K562 (cell line): ENCODE data around the gene IL36RN. TPM values are rescaled to one million over a fixed set of nuclear protein-coding genes. Genes with fewer than 3 reads are reported as not detected.

Source experiments
- ATAC-seq: fragments of 200-7000 bp; cut with Tn5 transposase; 3 replicates; pipeline ENCODE4 v1.9.1; 2020; ENCODE audit warnings: moderate library complexity
- BruUV-seq: library from RNA; stranded (reverse); fragments of 400-500 nt; replicated peaks from 2 replicates; lab custom pipeline; 2021; lab: Mats Ljungman, UMichigan
- CTCF ChIA-PET: fragments of 300-600 bp; formaldehyde crosslinking; extraction: SDS; loops from one replicate; lab custom pipeline; 2021; ENCODE audit warnings: low intra/inter-chr PET ratio; lab: Yijun Ruan, JAX
- POLR2A ChIA-PET: fragments of 300-600, 350-650 bp; sonication (Branson Sonifier 250); formaldehyde crosslinking; extraction: SDS; loops from one replicate; lab custom pipeline; 2021; ENCODE audit warnings: antibody characterized with exemption, inconsistent platforms; lab: Yijun Ruan, JAX
- DNase-seq, 4 experiments: peaks; one replicate each; pipeline versions ENCODE4 v3.0.0 to v3.0.0-alpha.2; 2011 to 2018; ENCODE audit warnings: low spot score in 3 of 4, mixed read lengths in 3 of 4; ENCODE audit errors: extremely low read depth in 1 of 4
- FAIRE-seq: peaks from 2 replicates; lab custom pipeline; 2011; peaks lifted over from hg19 to GRCh38; lab: Jason Lieb, UNC
- H2AFZ ChIP-seq: 2 replicates; pipeline ENCODE4 v1.6.0; 2011; ENCODE audit warnings: low read depth, low read length, control low read depth, inconsistent platforms
- H3K27ac ChIP-seq: fragments of 200-600 bp; 3 replicates; pipeline ENCODE4 v1.8.0; 2011; ENCODE audit warnings: low read depth, mild to moderate bottlenecking, control low read depth, inconsistent platforms, low read length, moderate library complexity, mixed read lengths; ENCODE audit errors: extremely low read depth
- H3K27me3 ChIP-seq, 2 experiments: fragments of 300-600 bp in 1 of 2; 2 replicates in 1 of 2; 3 replicates in 1 of 2; pipeline versions ENCODE4 v1.6.0 to v1.8.0; 2011; ENCODE audit warnings: inconsistent platforms in 2 of 2, low read length in 2 of 2, mild to moderate bottlenecking in 1 of 2, mixed read lengths in 1 of 2, moderate library complexity in 1 of 2; ENCODE audit not compliant: control insufficient read depth in 2 of 2, insufficient read depth in 2 of 2
- H3K36me3 ChIP-seq: fragments of 300-600 bp; 3 replicates; pipeline ENCODE4 v1.8.0; 2011; ENCODE audit warnings: mild to moderate bottlenecking, low read length, inconsistent platforms; ENCODE audit not compliant: control insufficient read depth, insufficient read depth
- H3K4me1 ChIP-seq, 2 experiments: fragments of 200-600 bp in 1 of 2; replicated peaks in 1 of 2; 2 replicates in 1 of 2; 3 replicates in 1 of 2; pipeline versions ENCODE4 v1.5.1 to v1.8.0; 2011; ENCODE audit warnings: inconsistent platforms in 2 of 2, low read length in 2 of 2, mild to moderate bottlenecking in 1 of 2, mixed read lengths in 1 of 2, moderate library complexity in 1 of 2; ENCODE audit not compliant: control insufficient read depth in 2 of 2, insufficient read depth in 2 of 2
- H3K4me2 ChIP-seq: 2 replicates; pipeline ENCODE4 v1.6.1; 2011; ENCODE audit warnings: low read length, control low read depth, inconsistent platforms, mixed read lengths; ENCODE audit not compliant: insufficient read depth
- H3K4me3 ChIP-seq: fragments of 200-600 bp; sonication (generic), shearing (Covaris generic); 2 replicates; pipeline ENCODE4 v1.5.1; 2016; ENCODE audit warnings: control low read depth, inconsistent platforms
- H3K79me2 ChIP-seq: fragments of 200-600 bp; 3 replicates; pipeline ENCODE4 v1.8.0; 2011; ENCODE audit warnings: low read length, inconsistent platforms; ENCODE audit not compliant: control insufficient read depth, insufficient read depth
- H3K9ac ChIP-seq, 2 experiments: 2 replicates each; pipeline versions ENCODE4 v1.6.0 to v1.6.1; 2011; ENCODE audit warnings: low read depth in 2 of 2, low read length in 2 of 2, control low read depth in 1 of 2, inconsistent platforms in 1 of 2, mild to moderate bottlenecking in 1 of 2, mixed read lengths in 1 of 2; ENCODE audit not compliant: insufficient read depth in 1 of 2
- H3K9me1 ChIP-seq: one replicate; pipeline ENCODE4 v1.6.0; 2011; ENCODE audit warnings: inconsistent platforms, mild to moderate bottlenecking, low read length, moderate library complexity; ENCODE audit not compliant: control insufficient read depth, insufficient read depth
- H3K9me3 ChIP-seq: replicated peaks from 2 replicates; pipeline ENCODE4 v1.5.1; 2011; ENCODE audit warnings: low read depth, low read length, inconsistent platforms; ENCODE audit not compliant: control insufficient read depth, insufficient read depth
- H4K20me1 ChIP-seq: replicated peaks from 2 replicates; pipeline ENCODE4 v1.6.1; 2011; ENCODE audit warnings: low read length, inconsistent platforms, mixed read lengths; ENCODE audit not compliant: control insufficient read depth, insufficient read depth
- ATF6 ChIP-seq: sonication (generic); formaldehyde crosslinking; IDR thresholded peaks from 2 replicates; pipeline ENCODE4 v1.4.0; 2020; ENCODE audit warnings: mild to moderate bottlenecking, missing genetic modification reagents
- E2F5 ChIP-seq: sonication (generic); formaldehyde crosslinking; IDR thresholded peaks from 2 replicates; pipeline ENCODE4 v1.8.0; 2022; ENCODE audit warnings: mild to moderate bottlenecking, missing genetic modification reagents
- E2F8 ChIP-seq: fragments of 450-650 bp; IDR thresholded peaks from 2 replicates; pipeline ENCODE4 v1.7.1; 2018; ENCODE audit warnings: mild to moderate bottlenecking, low read depth; ENCODE audit not compliant: partially characterized antibody
- HMG20A ChIP-seq: fragments of 450-650 bp; formaldehyde crosslinking; conservative IDR thresholded peaks from 2 replicates; pipeline ENCODE4 v1.4.0; 2020; ENCODE audit warnings: mild to moderate bottlenecking, mixed read lengths
- LEF1 ChIP-seq: fragments of 450-650 bp; IDR thresholded peaks from 2 replicates; pipeline ENCODE4 v1.6.1; 2016; ENCODE audit warnings: mild to moderate bottlenecking
- MCM2 ChIP-seq: fragments of 450-650 bp; IDR thresholded peaks from 2 replicates; pipeline ENCODE4 v1.6.1; 2017; ENCODE audit warnings: low read depth, mild to moderate bottlenecking
- MTA1 ChIP-seq: fragments of 450-650 bp; IDR thresholded peaks from 2 replicates; pipeline ENCODE4 v1.6.1; 2017; ENCODE audit warnings: borderline replicate concordance
- POLR2A ChIP-seq: fragments of 450-650 bp; conservative IDR thresholded peaks from 2 replicates; pipeline ENCODE4 v1.6.1; 2016
- POLR2G ChIP-seq: fragments of 200-400 bp; formaldehyde crosslinking; IDR thresholded peaks from 2 replicates; pipeline ENCODE4 v1.6.1; 2017; ENCODE audit warnings: low read depth, mild to moderate bottlenecking, antibody characterized with exemption, low read length, moderate library complexity
- SPI1 ChIP-seq: IDR thresholded peaks from 2 replicates; pipeline ENCODE4 v1.6.1; 2011; ENCODE audit warnings: low read depth, low read length, control low read depth, borderline replicate concordance
- TSC22D4 ChIP-seq: fragments of 450-650 bp; IDR thresholded peaks from 2 replicates; pipeline ENCODE4 v1.6.1; 2016; ENCODE audit warnings: missing genetic modification characterization, missing biosample characterization, control low read depth
- WHSC1 ChIP-seq: IDR thresholded peaks from one replicate; pipeline ENCODE4 v1.6.1; 2012; ENCODE audit warnings: low read length, control low read depth, inconsistent platforms
- ZNF239 ChIP-seq: fragments of 250-450 bp; sonication (Bioruptor Pico); IDR thresholded peaks from 2 replicates; pipeline ENCODE4 v1.4.0; 2020; ENCODE audit warnings: mild to moderate bottlenecking
- WGBS: fragments of 100-300 bp; shearing (Covaris generic); methylation state at CpG from one replicate; pipeline ENCODE4 v1.1.6; 2016; ENCODE audit warnings: low coverage, mixed read lengths; ENCODE audit not compliant: insufficient coverage; ENCODE audit errors: missing lambda C conversion rate; 5-methylcytosine and 5-hydroxymethylcytosine counted together
- in situ Hi-C: fragments of 300-500 bp; cut with MboI; formaldehyde crosslinking; loops from 4 replicates; pipeline ENCODE4 v1.15.0; 2018; ENCODE audit warnings: inconsistent platforms, mixed read lengths
- intact Hi-C: fragments of 100-400 bp; cut with micrococcal nuclease; formaldehyde crosslinking; loops from 2 replicates; pipeline ENCODE4 v1.14.2; 2022
- polyA plus RNA-seq, 8 experiments: library from polyadenylated mRNA; depleted of rRNA in 4 of 8; stranded (reverse) in 5 of 8; unstranded in 3 of 8; fragments of >200 nt; fragmentation: Nextera tagmentation in 2 of 8; fragmentation: Illumina TruSeq in 1 of 8; extraction: Ambion mirVana in 2 of 8; extraction: Trizol in 1 of 8; gene quantifications; 2 replicates each; pipeline versions ENCODE4 v1.2.1 to v1.2.3, GENCODE V29; 2011 to 2014; ENCODE audit warnings: inconsistent platforms in 1 of 8, missing spikeins in 1 of 8
- total RNA-seq, 7 experiments: library from RNA; depleted of rRNA in 6 of 7; stranded (reverse); fragments of >200 nt in 6 of 7; fragmentation: Illumina TruSeq in 2 of 7; extraction: Trizol in 2 of 7; gene quantifications; 2 replicates each; pipeline versions ENCODE4 v1.2.1 to v1.2.3, GENCODE V29; 2011 to 2021; ENCODE audit warnings: low replicate concordance in 1 of 7
- TF ChIP-seq, protein P1 (sequence below): fragments of 250-450 bp; sonication (Bioruptor Pico); IDR thresholded peaks from 2 replicates; pipeline ENCODE4 v1.9.0; 2021; ENCODE audit warnings: mild to moderate bottlenecking

Gene IL36RN
- total and polyA plus RNA-seq, 9 of the 15 experiments (the other 6 are each of a cell fraction or from before 2014, with no cell fraction given) = not detected

DNA sequence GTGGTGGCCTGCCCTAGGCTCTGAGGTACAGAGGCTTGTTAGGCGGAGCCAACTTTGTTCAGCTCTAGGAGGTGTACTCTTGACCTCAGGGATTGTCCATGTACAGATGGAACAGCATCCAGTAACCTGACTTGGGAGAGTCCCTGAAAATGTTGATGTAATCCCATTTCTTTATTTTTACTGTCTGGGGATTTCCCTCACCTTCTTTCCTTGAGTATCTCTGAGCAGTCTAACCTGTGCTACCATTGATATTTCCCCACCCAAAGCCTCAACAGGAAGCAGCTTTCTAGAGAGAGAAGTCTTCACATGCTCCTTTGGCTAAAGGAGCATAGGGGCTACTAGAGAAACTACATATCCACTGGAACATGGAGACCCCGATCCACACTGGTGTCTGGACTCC lies 43.3 kb upstream of the IL36RN start:
- in situ Hi-C loops = no loop called here
- POLR2A ChIA-PET = interaction anchor here (0.6 to 1.4 kb wide), 3 partner anchors 12 to 38 kb away, joined by 3 to 4 read pairs (median 3); partner anchors contain the start of gene IL36G
- H3K36me3 ChIP-seq = no peaks in the 10 kb centered on the region
- TF ChIP-seq HMG20A (CRISPR knock-in tag) (no peak), LEF1 (no peak), E2F5 (no peak), MTA1 (no peak), MCM2 (no peak), ZNF239 (CRISPR knock-in tag) (no peak), POLR2A (no peak), WHSC1 (no peak), TSC22D4 (tag) (no peak), POLR2G (no peak), ATF6 (CRISPR knock-in tag) (no peak), E2F8 (no peak), SPI1 (no peak)
- TF ChIP-seq, protein P1, sequence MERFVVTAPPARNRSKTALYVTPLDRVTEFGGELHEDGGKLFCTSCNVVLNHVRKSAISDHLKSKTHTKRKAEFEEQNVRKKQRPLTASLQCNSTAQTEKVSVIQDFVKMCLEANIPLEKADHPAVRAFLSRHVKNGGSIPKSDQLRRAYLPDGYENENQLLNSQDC (CRISPR knock-in tag) = no peak

More for the DNA sequence above, 43.3 kb upstream of the IL36RN start:
- Histone ChIP-seq H3K9ac (no peak overlapping the region), H3K4me3 (no peak overlapping the region), H3K27me3 (no peaks in the 10 kb centered on the region), H4K20me1 (no peaks in the 10 kb centered on the region), H3K27ac (no peak overlapping the region), H3K4me1 (peaks cover 4 to 14% of the 10 kb centered on the region in 2 experiments), H3K9me3 (peaks cover 3% of the 10 kb centered on the region; the same call in 1 of the 2 replicates), H3K4me2 (no peak overlapping the region), H2AFZ (peak overlapping the region; percentile 64; the same call in 1 of the 2 replicates), H3K79me2 (no peaks in the 10 kb centered on the region), H3K9me1 (no peaks in the 10 kb centered on the region)
- FAIRE-seq (no peak), ATAC-seq (no peak), DNase-seq (no peak)
- 57% methylated on average over 2 of the region's 2 CpGs for WGBS
- no TSS peak for BruUV-seq
- intact Hi-C loops = no loop called here
- CTCF ChIA-PET = no interaction called here
